ENCODE results near the gene SLC5A6.
A peak's percentile ranks its signal among the peaks of the same experiment; 100 is the strongest.

Gene SLC5A6

GRCh38 chr2:27211943-27212625, at the start of gene SLC5A6, which contains the start of gene ATRAID:
Gene SLC5A6 (minus strand): TSS chr2:27212268. CDS start chr2:27207650, 4,618 bp downstream.
Gene ATRAID (plus strand): TSS chr2:27212041. CDS start chr2:27212369, 328 bp downstream.
- DNase-seq, result peak; percentile 87

- no peak for DNase-seq
Observed at GRCh38 chr2:27261241-27261925, 49.3 kb upstream of the SLC5A6 start.

GRCh38 chr2:27258051-27258450, 46.0 kb upstream of the SLC5A6 start:
- DNase-seq, result no peak

GRCh38 chr2:27256855-27257454, 44.9 kb upstream of the SLC5A6 start:
- DNase-seq, result no peak

- peak; percentile 62 for DNase-seq
Observed at GRCh38 chr2:27255660-27256059, 43.6 kb upstream of the SLC5A6 start.

- DNase-seq, result no peak
Observed at GRCh38 chr2:27255187-27255586, 43.1 kb upstream of the SLC5A6 start.

GRCh38 chr2:27251766-27252165, 39.7 kb upstream of the SLC5A6 start:
- no peak for DNase-seq

- DNase-seq, result no peak
Observed at GRCh38 chr2:27250652-27251379, 38.7 kb upstream of the SLC5A6 start.

- DNase-seq, result peak; percentile 23
Observed at GRCh38 chr2:27249891-27250651, 38.0 kb upstream of the SLC5A6 start.

GRCh38 chr2:27249159-27249890, 37.3 kb upstream of the SLC5A6 start:
- DNase-seq, result no peak

- DNase-seq, result no peak
Observed at GRCh38 chr2:27247893-27248292, 35.8 kb upstream of the SLC5A6 start.

- DNase-seq, result no peak
Observed at GRCh38 chr2:27245626-27246025, 33.6 kb upstream of the SLC5A6 start.

GRCh38 chr2:27245116-27245515, 33.0 kb upstream of the SLC5A6 start:
- no peak for DNase-seq

GRCh38 chr2:27243391-27244130, 31.5 kb upstream of the SLC5A6 start:
- DNase-seq, result no peak

- no peak for DNase-seq
Observed at GRCh38 chr2:27242614-27242951, 30.5 kb upstream of the SLC5A6 start.

GRCh38 chr2:27241761-27242613, 29.9 kb upstream of the SLC5A6 start:
- no peak for DNase-seq

GRCh38 chr2:27240406-27240805, 28.3 kb upstream of the SLC5A6 start:
- no peak for DNase-seq

- no peak for DNase-seq
Observed at GRCh38 chr2:27238976-27239375, 26.9 kb upstream of the SLC5A6 start.

- DNase-seq, result no peak
Observed at GRCh38 chr2:27237341-27237945, 25.4 kb upstream of the SLC5A6 start.

- no peak for DNase-seq
Observed at GRCh38 chr2:27236626-27237025, 24.6 kb upstream of the SLC5A6 start.
